GM12878 (cell line): ENCODE measurements around the gene TTC23. TPM values are rescaled to one million over a fixed set of nuclear protein-coding genes. Genes with fewer than 3 reads are reported as not detected.

ENCODE experiments used
- ATAC-seq: fragments of 200-7000 bp; cut with Tn5 transposase; 3 replicates; pipeline ENCODE4 v1.9.1; 2020; ENCODE audit warnings: mild to moderate bottlenecking, moderate library complexity
- BruUV-seq: library from RNA; stranded (reverse); fragments of 400-500 nt; replicated peaks from 2 replicates; lab custom pipeline; 2021; lab: Mats Ljungman, UMichigan
- CTCF ChIA-PET: fragments of 300-600 bp; sonication (Branson Sonifier 250); formaldehyde crosslinking; extraction: SDS; loops from one replicate; lab custom pipeline; 2021; ENCODE audit warnings: inconsistent platforms; lab: Yijun Ruan, JAX
- POLR2A ChIA-PET: fragments of 350-600 bp; formaldehyde crosslinking; extraction: SDS; loops from one replicate; lab custom pipeline; 2021; ENCODE audit warnings: inconsistent platforms; lab: Charles Lee
- RAD21 ChIA-PET: fragments of 300-600 bp; sonication (Branson Sonifier 250); formaldehyde crosslinking; loops from one replicate; lab custom pipeline; 2023; ENCODE audit warnings: antibody characterized with exemption; ENCODE audit not compliant: unreplicated experiment; lab: Charles Lee
- SMC1A ChIA-PET: fragments of 300-600 bp; sonication (Branson Sonifier 250); formaldehyde crosslinking; loops from one replicate; lab custom pipeline; 2023; ENCODE audit not compliant: unreplicated experiment, uncharacterized antibody; lab: Charles Lee
- DNase-seq: peaks from one replicate; pipeline ENCODE4 v3.0.0-alpha.2; 2011; ENCODE audit warnings: low read depth, low spot score
- FAIRE-seq: peaks from 3 replicates; lab custom pipeline; 2011; peaks lifted over from hg19 to GRCh38; lab: Jason Lieb, UNC
- H2AFZ ChIP-seq: 2 replicates; pipeline ENCODE4 v1.6.0; 2011; ENCODE audit warnings: low read depth, low read length, control low read depth; ENCODE audit not compliant: control insufficient read depth
- H3K27ac ChIP-seq: 2 replicates; pipeline ENCODE4 v1.5.1; 2011; ENCODE audit warnings: control low read depth; ENCODE audit not compliant: control insufficient read depth, insufficient read depth
- H3K27me3 ChIP-seq, 2 experiments: replicated peaks in 1 of 2; 2 replicates each; pipeline versions ENCODE4 v1.6.0 to v1.6.1; 2011; ENCODE audit warnings: low read length in 1 of 2; ENCODE audit not compliant: control insufficient read depth in 2 of 2, insufficient read depth in 2 of 2
- H3K36me3 ChIP-seq, 2 experiments: 2 replicates each; pipeline ENCODE4 v1.5.1; 2011; ENCODE audit warnings: low read length in 1 of 2; ENCODE audit not compliant: control insufficient read depth in 2 of 2, insufficient read depth in 2 of 2
- H3K4me1 ChIP-seq: 2 replicates; pipeline ENCODE4 v1.6.1; 2011; ENCODE audit warnings: mild to moderate bottlenecking, low read length, moderate library complexity, mixed read lengths; ENCODE audit not compliant: control insufficient read depth, insufficient read depth
- H3K4me2 ChIP-seq: 2 replicates; pipeline ENCODE4 v1.6.0; 2011; ENCODE audit warnings: control low read depth; ENCODE audit not compliant: control insufficient read depth, insufficient read depth
- H3K4me3 ChIP-seq: fragments of 200-600 bp; sonication (generic); 2 replicates; pipeline ENCODE4 v1.5.1; 2016
- H3K79me2 ChIP-seq: 2 replicates; pipeline ENCODE4 v1.6.0; 2011; ENCODE audit warnings: low read length; ENCODE audit not compliant: control insufficient read depth, insufficient read depth
- H3K9ac ChIP-seq: 2 replicates; pipeline ENCODE4 v1.8.0; 2011; ENCODE audit warnings: low read length, control low read depth, mixed read lengths; ENCODE audit not compliant: control insufficient read depth, insufficient read depth
- H3K9me3 ChIP-seq: replicated peaks from 3 replicates; pipeline ENCODE4 v1.5.1; 2011; ENCODE audit warnings: mild to moderate bottlenecking, low read length; ENCODE audit not compliant: control insufficient read depth, insufficient read depth
- H4K20me1 ChIP-seq: 2 replicates; pipeline ENCODE4 v1.6.0; 2011; ENCODE audit not compliant: control insufficient read depth, insufficient read depth
- BCL11A ChIP-seq: IDR thresholded peaks from 2 replicates; pipeline ENCODE4 v1.6.1; 2011; ENCODE audit warnings: low read depth, low read length
- EP300 ChIP-seq, 2 experiments: fragments of 150-350 bp in 1 of 2; IDR thresholded peaks; 2 replicates each; pipeline ENCODE4 v1.6.1; 2011 to 2012; ENCODE audit warnings: low read depth in 2 of 2, low read length in 2 of 2, borderline replicate concordance in 1 of 2, improper control_type of control experiment in 1 of 2, inconsistent platforms in 1 of 2; ENCODE audit not compliant: control insufficient read depth in 1 of 2
- IKZF1 ChIP-seq: fragments of 450-650 bp; conservative IDR thresholded peaks from 2 replicates; pipeline ENCODE4 v1.6.1; 2017; ENCODE audit warnings: antibody characterized with exemption, mild to moderate bottlenecking
- MTA2 ChIP-seq: fragments of 450-650 bp; IDR thresholded peaks from 2 replicates; pipeline ENCODE4 v1.6.1; 2016; ENCODE audit warnings: low read depth, mild to moderate bottlenecking, moderate library complexity
- NFYA ChIP-seq: IDR thresholded peaks from 2 replicates; pipeline ENCODE4 v1.6.1; 2011; ENCODE audit warnings: low read depth, mild to moderate bottlenecking, low read length, improper control_type of control experiment, borderline replicate concordance
- RELA ChIP-seq: fragments of 450-650 bp; IDR thresholded peaks from 2 replicates; pipeline ENCODE4 v1.8.0; 2014; ENCODE audit warnings: borderline replicate concordance; ENCODE audit not compliant: partially characterized antibody
- SRF ChIP-seq, 2 experiments: IDR thresholded peaks; 2 replicates each; pipeline ENCODE4 v1.6.1; 2011; ENCODE audit warnings: low read depth in 2 of 2, low read length in 2 of 2, mild to moderate bottlenecking in 1 of 2, moderate library complexity in 1 of 2
- SUPT20H ChIP-seq: IDR thresholded peaks from 2 replicates; pipeline ENCODE4 v1.6.1; 2011; ENCODE audit warnings: low read depth, mild to moderate bottlenecking, low read length, moderate library complexity, borderline replicate concordance; ENCODE audit not compliant: control insufficient read depth
- SUZ12 ChIP-seq: fragments of 200-600 bp; sonication (generic); IDR thresholded peaks from one replicate; pipeline ENCODE4 v1.6.1; 2018; ENCODE audit warnings: antibody characterized with exemption, mild to moderate bottlenecking; ENCODE audit not compliant: unreplicated experiment
- WGBS: methylation state at CpG from one replicate; pipeline ENCODE4 v1.1.6; 2016; ENCODE audit warnings: low lambda C conversion rate; ENCODE audit not compliant: insufficient replicate concordance, insufficient coverage; ENCODE audit errors: missing lambda C conversion rate; 5-methylcytosine and 5-hydroxymethylcytosine counted together
- in situ Hi-C: fragments of 300-500 bp; cut with MboI; formaldehyde crosslinking; loops from 9 replicates; pipeline ENCODE4 v1.14.3; 2018; ENCODE audit warnings: mixed read lengths
- intact Hi-C: fragments of 100-400 bp; cut with micrococcal nuclease; formaldehyde crosslinking; loops from one replicate; pipeline ENCODE4 v1.14.2; 2022; ENCODE audit not compliant: unreplicated experiment
- polyA plus RNA-seq, 11 experiments: library from polyadenylated mRNA; depleted of rRNA in 4 of 11; unstranded in 6 of 11; stranded (reverse) in 5 of 11; fragments of >200 nt; fragmentation: Nextera tagmentation in 4 of 11; fragmentation: Illumina TruSeq in 1 of 11; extraction: Ambion mirVana in 4 of 11; extraction: Trizol in 1 of 11; gene quantifications; 1 replicate in 1 of 11; 2 replicates in 10 of 11; pipeline versions ENCODE4 v1.2.1 to v1.2.3, GENCODE V29; 2011 to 2016; ENCODE audit warnings: inconsistent platforms in 2 of 11, missing spikeins in 2 of 11, low read depth in 1 of 11
- total RNA-seq, 4 experiments: library from RNA; depleted of rRNA in 3 of 4; stranded (reverse); fragments of >200 nt in 3 of 4; fragmentation: Illumina TruSeq in 1 of 4; extraction: Trizol in 1 of 4; gene quantifications; 2 replicates each; pipeline versions ENCODE4 v1.2.1 to v1.2.3, GENCODE V29; 2013 to 2021
- TF ChIP-seq, protein P1 (sequence below): IDR thresholded peaks from 2 replicates; pipeline ENCODE4 v1.6.1; 2012; ENCODE audit warnings: improper control_type of control experiment, low read depth, low read length; ENCODE audit not compliant: insufficient replicate concordance
- TF ChIP-seq, protein P2 (sequence below): IDR thresholded peaks from 2 replicates; pipeline ENCODE4 v1.6.1; 2011; ENCODE audit warnings: mild to moderate bottlenecking, low read depth, low read length, moderate library complexity; ENCODE audit not compliant: insufficient replicate concordance

Gene TTC23
- total and polyA plus RNA-seq, 10 of the 15 experiments (the other 5 are each of a cell fraction or from before 2014, with no cell fraction given): 1.2 to 9.0 (median 6.5) TPM

DNA sequence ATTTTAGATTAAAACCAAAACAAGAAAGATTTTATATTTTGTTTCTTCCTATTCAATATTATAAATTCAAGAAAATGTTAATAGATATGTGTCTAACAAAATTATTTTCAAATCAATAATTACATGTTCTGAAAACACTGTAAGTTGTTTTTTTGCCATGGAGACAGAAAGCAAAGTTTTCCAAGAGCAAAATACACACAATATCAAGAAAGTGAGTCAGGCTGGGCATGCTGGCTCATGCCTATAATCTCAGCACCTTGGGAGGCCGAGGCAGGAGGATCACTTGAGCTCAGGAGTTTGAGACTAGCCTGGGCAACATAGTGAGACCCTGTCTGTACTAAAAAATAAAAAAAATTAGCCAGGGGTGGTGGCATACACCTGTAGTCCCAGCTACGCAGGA lies 71.7 kb downstream of the TTC23 start:
- no peaks in the 10 kb centered on the region for H3K79me2 ChIP-seq
- intact Hi-C loops (no loop called here), in situ Hi-C loops (no loop called here)
- ChIA-PET POLR2A (no interaction called here), RAD21 (no interaction called here), SMC1A (no interaction called here), CTCF (interaction anchor here (0.9 to 1.4 kb wide), 3 partner anchors 13 to 67 kb away, joined by 3 to 4 read pairs (median 3); no protein-coding TSS in a partner anchor)
- H2AFZ ChIP-seq: no peak overlapping the region
- no peak overlapping the region for H3K4me2 ChIP-seq
- H3K4me3 ChIP-seq: no peak overlapping the region
- TF ChIP-seq SUZ12 (no peak), IKZF1 (no peak), NFYA (no peak), MTA2 (no peak), EP300 (IDR thresholded peaks at IDR 0.05; ENCODE audit: borderline replicate concordance in 1 of 2, control insufficient read depth in 1 of 2, low read depth in 2 of 2, low read length in 2 of 2) (no peak), SRF (IDR thresholded peaks at IDR 0.05; ENCODE audit: low read depth in 2 of 2, low read length in 2 of 2) (no peak), BCL11A (no peak)
- H3K27ac ChIP-seq: no peak overlapping the region
- H3K9me3 ChIP-seq: no peaks in the 10 kb centered on the region
- no peak overlapping the region for H3K9ac ChIP-seq
- no peaks in the 10 kb centered on the region for H3K4me1 ChIP-seq
- H3K27me3 ChIP-seq: no peaks in the 10 kb centered on the region
- DNase-seq (no peak), ATAC-seq (no peak), FAIRE-seq (no peak)
- WGBS: 46% methylated on average over 2 of the region's 2 CpGs
- H3K36me3 ChIP-seq: no peaks in the 10 kb centered on the region
- no peaks in the 10 kb centered on the region for H4K20me1 ChIP-seq
- BruUV-seq: no TSS peak

DNA sequence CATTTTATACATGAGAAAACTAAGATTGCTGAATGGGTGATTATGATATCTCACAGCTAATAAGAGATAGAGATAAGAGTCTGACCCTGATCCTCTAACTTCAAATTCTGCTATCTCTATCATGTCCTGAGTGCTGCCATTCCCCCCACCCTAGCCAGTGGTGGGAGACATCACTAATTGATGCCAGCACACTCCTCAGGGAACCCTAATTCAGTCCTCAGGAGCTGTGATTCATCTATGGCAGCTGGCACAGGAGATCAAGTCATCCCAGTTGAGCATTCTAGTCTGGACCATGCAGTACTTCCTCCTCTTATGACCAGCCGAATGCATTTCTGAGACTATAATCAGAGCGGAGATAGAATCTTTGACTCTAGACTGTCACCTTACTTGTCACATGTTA lies 72.6 kb downstream of the TTC23 start:
- in situ Hi-C loops (no loop called here), intact Hi-C loops (no loop called here)
- Histone ChIP-seq H3K4me2 (no peak overlapping the region), H3K36me3 (no peaks in the 10 kb centered on the region), H3K4me1 (no peaks in the 10 kb centered on the region), H2AFZ (no peak overlapping the region), H3K27ac (no peak overlapping the region), H3K27me3 (no peaks in the 10 kb centered on the region), H3K9ac (no peak overlapping the region), H3K9me3 (no peaks in the 10 kb centered on the region), H3K79me2 (no peaks in the 10 kb centered on the region), H4K20me1 (no peaks in the 10 kb centered on the region), H3K4me3 (no peak overlapping the region)
- 70% methylated on average over 2 of the region's 2 CpGs for WGBS
- BruUV-seq: no TSS peak
- RAD21 ChIA-PET: no interaction called here
- ATAC-seq (no peak), FAIRE-seq (no peak), DNase-seq (no peak)
- CTCF ChIA-PET: interaction anchor here (0.9 to 1.4 kb wide), 5 partner anchors 9 to 76 kb away, joined by 3 to 4 read pairs (median 3); no protein-coding TSS in a partner anchor
- SMC1A ChIA-PET: interaction anchor here (0.6 to 1.5 kb wide), 2 partner anchors 9 to 140 kb away, joined by 3 to 4 read pairs; no protein-coding TSS in a partner anchor
- POLR2A ChIA-PET: interaction anchor here (0.6 kb wide), 1 partner anchor 46 kb away, joined by 3 read pairs; no protein-coding TSS in a partner anchor
- TF ChIP-seq SUPT20H: no peak
- TF ChIP-seq, protein P1, sequence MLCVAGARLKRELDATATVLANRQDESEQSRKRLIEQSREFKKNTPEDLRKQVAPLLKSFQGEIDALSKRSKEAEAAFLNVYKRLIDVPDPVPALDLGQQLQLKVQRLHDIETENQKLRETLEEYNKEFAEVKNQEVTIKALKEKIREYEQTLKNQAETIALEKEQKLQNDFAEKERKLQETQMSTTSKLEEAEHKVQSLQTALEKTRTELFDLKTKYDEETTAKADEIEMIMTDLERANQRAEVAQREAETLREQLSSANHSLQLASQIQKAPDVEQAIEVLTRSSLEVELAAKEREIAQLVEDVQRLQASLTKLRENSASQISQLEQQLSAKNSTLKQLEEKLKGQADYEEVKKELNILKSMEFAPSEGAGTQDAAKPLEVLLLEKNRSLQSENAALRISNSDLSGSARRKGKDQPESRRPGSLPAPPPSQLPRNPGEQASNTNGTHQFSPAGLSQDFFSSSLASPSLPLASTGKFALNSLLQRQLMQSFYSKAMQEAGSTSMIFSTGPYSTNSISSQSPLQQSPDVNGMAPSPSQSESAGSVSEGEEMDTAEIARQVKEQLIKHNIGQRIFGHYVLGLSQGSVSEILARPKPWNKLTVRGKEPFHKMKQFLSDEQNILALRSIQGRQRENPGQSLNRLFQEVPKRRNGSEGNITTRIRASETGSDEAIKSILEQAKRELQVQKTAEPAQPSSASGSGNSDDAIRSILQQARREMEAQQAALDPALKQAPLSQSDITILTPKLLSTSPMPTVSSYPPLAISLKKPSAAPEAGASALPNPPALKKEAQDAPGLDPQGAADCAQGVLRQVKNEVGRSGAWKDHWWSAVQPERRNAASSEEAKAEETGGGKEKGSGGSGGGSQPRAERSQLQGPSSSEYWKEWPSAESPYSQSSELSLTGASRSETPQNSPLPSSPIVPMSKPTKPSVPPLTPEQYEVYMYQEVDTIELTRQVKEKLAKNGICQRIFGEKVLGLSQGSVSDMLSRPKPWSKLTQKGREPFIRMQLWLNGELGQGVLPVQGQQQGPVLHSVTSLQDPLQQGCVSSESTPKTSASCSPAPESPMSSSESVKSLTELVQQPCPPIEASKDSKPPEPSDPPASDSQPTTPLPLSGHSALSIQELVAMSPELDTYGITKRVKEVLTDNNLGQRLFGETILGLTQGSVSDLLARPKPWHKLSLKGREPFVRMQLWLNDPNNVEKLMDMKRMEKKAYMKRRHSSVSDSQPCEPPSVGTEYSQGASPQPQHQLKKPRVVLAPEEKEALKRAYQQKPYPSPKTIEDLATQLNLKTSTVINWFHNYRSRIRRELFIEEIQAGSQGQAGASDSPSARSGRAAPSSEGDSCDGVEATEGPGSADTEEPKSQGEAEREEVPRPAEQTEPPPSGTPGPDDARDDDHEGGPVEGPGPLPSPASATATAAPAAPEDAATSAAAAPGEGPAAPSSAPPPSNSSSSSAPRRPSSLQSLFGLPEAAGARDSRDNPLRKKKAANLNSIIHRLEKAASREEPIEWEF: no peak
- TF ChIP-seq, protein P2, sequence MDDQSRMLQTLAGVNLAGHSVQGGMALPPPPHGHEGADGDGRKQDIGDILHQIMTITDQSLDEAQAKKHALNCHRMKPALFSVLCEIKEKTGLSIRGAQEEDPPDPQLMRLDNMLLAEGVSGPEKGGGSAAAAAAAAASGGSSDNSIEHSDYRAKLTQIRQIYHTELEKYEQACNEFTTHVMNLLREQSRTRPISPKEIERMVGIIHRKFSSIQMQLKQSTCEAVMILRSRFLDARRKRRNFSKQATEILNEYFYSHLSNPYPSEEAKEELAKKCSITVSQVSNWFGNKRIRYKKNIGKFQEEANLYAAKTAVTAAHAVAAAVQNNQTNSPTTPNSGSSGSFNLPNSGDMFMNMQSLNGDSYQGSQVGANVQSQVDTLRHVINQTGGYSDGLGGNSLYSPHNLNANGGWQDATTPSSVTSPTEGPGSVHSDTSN: no peak
- TF ChIP-seq RELA: no peak
